GM19035 (cell line): Measurements from ENCODE around the gene PBX1.

Experiments used
- ATAC-seq: cut with Tn5 transposase; IDR thresholded peaks from one replicate; pipeline ENCODE4 v1.9.1; 2021; ENCODE audit not compliant: unreplicated experiment

The PBX1 gene

DNA sequence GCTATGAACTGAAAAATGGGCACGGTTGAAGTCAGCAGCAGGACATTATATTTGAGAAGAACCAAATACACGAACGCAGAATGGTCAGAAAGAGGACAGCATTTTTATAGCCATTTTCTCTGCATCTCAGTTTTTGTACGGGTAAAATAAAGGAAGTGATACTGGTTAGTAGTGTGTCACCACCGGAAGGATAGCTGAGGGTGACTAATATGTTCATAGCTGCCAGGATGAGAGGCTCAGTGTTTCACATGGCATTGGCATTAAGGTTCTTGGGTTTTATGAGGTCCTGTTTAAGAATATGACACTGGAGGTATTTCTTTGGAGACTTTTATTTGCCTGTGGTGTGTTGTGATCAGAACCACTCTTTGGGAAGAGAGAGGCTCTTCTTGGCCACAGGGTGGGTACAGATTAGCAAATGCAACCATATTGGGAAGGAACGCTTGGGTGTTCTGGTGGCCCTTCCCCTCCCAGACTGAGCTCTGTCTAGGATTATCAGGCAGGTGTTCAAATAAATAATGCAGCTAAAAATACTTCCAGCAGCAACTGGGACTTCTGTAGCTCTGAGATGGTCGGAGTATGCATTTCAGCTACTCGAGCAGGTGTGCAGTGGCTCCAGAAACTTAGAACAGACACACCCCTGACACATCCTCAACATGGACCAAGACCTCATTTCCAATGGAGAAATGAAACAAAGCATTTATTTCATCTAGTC is 158.2 kb downstream of the PBX1 start:
- peak; percentile 93 for ATAC-seq

- ATAC-seq = no peak
Observed at GRCh38 chr1:164718821-164719220, 159.8 kb downstream of the PBX1 start.

DNA sequence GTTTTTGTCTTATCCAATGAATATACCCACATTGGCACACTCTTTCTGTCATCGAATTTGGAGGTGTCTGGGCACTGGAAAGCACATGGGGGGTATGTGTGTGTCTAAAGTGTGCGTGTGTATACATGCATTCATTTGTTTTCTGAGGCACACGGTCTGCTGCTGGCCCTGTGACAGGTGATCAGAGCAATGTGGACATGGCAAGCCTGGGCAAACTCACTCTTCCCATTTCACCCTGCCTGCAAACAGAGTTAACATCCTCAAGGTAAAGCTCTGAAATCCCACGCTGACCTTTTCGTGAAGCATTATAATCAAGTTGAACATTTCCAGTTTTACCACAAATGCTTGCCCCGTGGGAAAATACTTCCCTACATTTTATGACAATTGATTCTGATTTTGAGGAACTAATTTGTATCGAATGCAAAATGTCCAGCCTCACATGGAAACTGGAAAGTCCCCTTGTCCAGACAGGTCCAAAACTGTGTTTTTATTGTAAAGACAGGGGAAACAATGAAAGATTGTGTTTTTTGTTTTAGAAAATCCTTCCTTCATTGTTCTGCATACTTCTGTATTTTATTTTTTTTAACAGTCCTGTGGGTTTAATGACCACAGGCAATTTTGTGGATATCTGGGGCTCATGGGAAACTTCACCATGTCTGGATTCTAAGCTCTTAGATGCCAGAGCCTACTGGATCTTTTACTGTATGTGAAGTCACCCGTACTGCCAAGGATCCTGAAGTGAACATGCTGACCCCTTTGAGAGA is 160.9 kb downstream of the PBX1 start:
- no peak for ATAC-seq

DNA sequence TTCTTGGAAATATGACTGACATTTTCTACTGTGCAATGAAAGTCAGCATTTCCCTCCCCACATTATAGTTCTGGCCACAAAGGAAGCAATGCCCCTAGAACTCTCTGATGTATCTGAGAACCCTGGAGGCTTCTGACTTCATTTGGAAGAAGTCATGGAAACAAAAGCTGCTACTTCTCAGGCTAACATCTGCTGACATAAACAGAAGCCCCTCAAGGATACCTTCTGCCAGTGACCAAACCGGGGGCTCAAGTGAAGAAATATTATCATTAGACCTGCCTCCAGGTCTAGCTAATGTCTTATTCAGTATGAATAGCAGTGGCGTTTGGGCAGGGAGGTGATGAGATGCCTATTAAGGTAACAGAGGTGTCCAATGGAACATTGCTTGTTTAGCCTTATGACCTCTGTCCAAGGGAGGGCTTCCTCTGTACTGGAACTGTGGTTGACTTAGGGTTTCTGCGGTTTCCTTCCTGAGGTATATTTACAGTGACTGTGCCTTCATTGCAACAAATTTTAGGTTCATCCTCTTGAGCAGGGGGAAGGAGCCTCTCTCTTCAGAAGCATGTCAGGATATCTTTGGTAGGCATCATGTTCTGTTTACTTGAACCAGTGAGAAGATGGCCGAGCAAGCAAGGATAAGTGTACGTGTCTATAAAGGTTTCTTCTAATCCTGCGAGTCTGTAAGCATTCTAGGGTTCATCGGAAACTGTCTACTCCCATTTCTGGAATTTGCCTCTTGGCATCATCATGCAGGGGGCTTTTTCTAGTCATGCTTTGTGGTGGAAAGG is 161.7 kb downstream of the PBX1 start:
- no peak for ATAC-seq

DNA sequence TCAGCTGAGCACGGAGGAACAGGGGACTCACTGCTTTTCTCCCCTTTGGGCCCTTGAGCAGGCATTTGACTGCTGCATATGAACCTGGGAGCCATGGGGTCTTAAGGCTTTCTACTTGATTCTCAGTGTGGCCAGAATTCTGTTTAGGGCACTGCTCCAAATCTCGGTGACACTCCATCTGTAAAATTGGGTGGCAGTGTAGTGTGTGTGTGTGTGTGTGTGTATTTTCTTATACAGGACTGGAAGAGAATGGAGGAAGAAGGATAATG is 162.2 kb downstream of the PBX1 start:
- ATAC-seq = no peak

GRCh38 chr1:164723296-164723798 is 164.4 kb downstream of the PBX1 start:
- ATAC-seq = no peak

DNA sequence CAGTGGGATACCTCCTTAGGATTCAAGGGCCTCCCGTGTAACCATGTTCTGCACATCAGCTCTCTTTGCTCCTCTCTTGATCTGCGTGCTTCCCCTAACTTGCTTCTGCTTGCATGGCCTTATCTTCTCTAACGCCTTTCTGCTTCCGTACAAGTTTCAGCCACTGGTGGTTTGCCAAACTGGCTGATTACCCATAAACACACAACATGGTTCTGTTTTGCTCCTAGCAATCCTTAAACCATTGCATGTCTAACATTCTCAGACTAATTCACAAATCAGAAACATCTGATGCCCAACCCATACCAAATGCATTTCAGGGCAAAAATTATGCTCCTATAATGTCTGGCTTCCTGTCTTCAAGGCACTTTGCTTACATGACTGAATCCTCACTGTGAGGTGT is 166.4 kb downstream of the PBX1 start:
- no peak for ATAC-seq

DNA sequence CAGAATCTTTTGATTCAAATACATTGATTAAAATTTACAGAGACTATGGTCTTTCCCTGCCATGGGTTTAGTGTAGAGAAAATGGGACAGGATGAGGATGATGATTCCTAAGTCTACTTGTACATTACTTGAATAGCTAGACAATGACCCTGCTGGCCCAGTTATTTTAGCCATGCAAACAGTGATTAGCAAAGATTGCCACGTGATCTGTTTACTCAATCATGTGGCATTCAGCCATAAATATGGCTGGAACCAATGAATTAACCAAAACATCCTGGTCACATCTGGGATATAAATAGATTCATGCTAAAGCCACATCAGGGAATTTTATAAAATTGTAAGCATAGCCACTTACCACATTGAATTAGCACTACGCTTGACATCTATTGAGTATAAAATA is 167.3 kb downstream of the PBX1 start:
- no peak for ATAC-seq

DNA sequence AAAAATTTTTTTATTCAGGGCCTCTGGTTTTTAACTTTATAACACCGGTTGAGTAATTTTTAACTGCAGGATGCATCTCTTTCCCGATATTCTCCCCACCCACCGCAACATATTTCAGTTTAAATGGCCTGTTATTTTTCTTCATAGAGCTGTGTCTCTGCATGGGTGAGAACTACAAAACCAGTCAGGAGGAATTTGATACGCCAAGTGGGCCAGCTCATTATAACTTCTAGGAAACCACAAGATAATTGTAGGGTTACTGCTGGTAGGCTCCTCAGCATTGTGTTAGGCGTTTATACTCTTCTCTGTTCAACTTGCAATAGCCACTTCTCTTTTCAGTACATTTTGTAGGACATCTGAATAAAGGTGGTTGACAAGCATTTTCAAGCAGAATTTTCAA is 169.7 kb downstream of the PBX1 start:
- no peak for ATAC-seq

DNA sequence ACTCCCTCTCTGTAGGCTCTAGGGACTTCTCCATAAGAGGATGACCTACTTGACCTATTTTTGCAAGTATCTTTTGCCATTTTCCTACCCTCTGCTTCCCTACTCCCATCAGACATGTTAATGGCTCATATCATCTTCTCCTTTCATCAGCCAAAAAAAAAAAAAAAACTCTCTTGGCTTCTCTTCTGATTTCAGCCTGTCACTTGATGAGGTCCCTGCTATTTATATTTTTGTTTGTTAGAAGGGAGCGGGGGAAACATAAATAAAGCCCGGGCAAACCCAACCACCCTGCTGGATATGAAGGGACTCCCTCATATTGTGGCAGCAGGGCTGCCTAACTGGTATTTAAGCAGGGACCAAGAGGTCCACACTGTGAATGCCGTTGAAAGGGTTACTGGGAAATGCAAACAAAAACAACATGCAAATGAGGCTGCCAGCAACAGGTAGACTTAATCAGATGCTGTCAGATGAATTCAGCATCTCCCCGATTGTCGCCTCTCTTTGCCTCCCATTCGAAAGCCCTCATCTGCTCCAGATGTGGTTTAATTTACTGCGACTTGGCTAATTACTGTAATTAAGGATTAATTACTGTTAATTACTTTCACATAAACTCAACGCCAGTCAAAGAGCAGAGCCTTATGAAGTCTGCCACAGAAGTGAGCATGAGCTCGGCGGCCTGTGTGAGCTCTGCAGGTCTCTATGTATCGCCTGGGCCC is 172.3 kb downstream of the PBX1 start:
- no peak for ATAC-seq

GRCh38 chr1:164733070-164733469 is 174.1 kb downstream of the PBX1 start:
- ATAC-seq = no peak

DNA sequence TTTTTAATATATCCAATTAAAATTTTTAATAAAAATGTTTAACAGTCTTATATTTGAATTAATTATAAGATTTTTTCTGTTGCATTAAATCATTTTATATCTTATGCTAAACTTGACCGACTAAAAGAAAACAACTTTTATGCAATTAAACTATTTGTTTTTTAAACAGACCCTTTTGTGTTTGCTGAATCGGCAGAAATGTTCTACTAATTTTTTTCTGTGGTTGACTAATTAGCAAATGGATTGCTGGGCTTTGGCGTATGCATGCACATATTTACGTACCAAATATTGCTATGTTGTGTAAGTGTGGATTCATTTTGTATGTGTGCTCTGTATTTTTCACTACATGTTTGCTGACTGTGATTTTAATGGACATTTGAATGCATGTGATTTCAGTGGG is 174.8 kb downstream of the PBX1 start:
- no peak for ATAC-seq

GRCh38 chr1:164735315-164736052 is 176.5 kb downstream of the PBX1 start:
- no peak for ATAC-seq

DNA sequence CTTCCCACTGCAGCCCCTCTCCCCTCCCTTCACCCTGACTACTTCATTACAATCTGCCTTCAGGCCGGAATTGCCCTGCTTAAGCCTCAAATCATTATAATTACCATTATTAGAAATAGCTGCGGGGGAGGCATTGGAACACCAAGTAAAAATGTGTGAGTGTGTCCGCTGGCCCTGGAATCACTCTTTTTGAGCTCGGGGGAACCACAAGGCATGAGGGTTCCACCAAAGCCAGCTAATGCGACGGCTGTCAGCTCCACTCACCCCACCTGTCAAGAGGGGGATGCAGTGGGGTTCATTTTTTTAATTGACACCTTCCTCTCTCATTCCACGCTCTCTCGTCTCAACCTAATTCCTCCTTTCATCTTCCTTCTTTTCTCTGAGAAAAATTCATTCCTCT is 177.2 kb downstream of the PBX1 start:
- ATAC-seq = no peak

DNA sequence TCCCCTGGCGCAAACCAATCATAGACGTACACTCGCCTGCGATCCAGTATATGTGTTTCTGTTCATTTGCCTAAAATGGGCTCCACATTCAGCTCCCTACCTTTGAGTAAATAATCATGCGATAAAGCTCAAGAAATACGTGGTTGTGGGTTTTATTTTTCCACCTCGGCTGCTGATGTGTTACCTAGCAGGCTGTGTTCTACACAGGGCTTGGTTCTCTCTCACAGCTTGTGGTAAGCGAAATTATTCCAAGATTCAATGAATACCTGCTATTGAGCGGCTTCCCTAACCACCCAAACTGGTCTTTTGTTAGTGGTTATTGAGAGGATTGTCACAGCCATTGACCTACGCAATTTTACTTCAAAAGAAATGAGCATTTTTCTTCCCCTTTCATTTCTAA is 180.2 kb downstream of the PBX1 start:
- ATAC-seq = no peak

- ATAC-seq = no peak
Observed at GRCh38 chr1:164740000-164740526, 181.1 kb downstream of the PBX1 start.

GRCh38 chr1:164742745-164743144 is 183.8 kb downstream of the PBX1 start:
- ATAC-seq = no peak

DNA sequence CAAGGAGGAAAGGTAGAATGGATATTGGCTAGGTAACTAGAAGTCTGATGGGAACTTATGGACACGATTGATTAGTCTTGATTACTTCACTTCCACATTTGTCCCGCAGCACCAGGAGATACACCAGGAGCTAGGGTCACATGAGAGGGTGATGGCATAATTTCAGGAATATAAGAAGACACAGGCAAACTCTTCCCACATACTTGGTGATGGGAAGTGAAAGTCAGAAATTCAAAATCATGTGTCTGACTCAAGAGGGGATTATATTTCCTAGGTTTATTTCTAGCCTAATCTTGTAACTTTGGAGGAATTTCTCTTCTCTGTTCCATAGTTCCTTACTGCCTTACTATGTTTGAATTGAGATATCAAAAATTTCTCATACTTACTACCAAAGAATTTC is 185.0 kb downstream of the PBX1 start:
- ATAC-seq = no peak

DNA sequence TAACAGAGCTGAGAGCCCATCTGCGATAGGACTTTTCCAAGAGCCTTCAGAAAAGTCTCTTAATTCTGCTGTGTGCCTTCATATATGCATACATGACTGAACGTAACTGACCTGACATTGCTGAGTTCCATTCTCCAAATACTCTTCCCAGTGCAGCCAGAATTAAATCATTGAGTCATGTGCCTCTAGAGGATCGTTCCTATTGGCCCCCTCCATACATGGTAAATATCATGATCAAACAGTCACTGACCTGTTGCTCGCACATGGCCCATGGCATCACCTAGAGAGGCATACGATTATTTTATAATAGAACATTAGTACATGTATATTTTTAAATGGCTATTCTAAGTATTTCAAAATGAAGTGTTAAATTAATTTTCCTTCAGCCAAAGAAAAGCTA is 186.8 kb downstream of the PBX1 start:
- no peak for ATAC-seq

DNA sequence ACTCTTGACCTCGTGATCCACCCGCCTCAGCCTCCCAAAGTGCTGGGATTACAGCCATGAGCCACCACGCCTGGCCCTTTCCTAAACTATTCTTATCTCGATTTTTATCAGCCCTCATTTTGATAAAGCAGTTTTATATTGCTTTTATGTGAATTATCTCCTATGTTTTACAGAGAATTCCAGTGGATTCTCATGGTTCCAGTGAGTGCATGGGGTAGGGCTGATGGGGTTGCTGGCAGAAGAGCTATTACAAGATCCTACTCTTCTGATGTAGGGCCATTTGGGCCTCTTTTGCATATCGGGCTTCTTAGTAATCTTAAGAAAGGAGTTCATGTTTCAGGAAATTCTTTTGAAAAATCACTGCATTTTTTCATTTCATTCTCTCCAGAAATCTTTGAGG is 187.6 kb downstream of the PBX1 start:
- ATAC-seq = no peak
